ENCODE data around the gene PDLIM3.
"Not testable (repeated sequence)": the region's sequence is repeated elsewhere in the genome, so short reads cannot be mapped to it uniquely, and the experiment has no call there.

PDLIM3 gene

DNA sequence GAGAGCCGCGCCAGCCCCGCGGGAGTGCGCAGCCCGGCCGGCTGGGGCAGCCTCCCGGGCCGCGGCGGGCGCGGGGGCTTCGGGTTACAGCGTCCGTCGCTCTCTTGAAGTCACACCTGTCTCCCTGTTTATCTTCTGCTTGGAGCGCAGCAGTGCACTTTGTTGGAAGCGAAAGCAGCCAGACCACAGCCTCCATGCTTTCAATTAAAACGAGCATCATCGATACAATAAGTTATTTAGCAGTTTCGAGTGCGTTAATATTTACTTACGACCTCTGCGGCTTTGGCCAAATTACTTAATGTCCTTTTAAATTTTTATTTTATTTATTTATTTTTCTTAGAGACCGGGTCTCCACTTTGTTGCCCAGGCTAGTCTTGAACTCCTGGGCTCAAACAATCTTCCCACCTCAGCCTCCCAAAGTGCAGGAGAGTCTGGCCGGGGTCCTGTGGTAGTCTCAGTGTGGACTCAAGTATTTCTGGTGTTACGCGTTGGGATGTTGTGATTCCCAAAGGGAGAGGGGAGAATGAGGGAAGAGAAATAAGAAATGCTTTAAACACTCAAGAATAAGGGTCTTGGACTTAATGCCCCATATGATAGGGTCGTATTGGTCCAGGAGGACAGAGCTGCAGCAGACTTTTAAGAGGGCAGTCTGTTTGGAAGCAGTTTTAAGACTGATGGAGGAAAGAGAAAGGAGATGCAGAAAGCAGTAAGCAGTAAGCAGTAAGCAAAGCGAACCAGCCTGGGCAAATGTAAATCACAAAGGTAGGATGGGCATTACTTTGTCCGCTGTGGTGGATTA is 504 bp upstream of the PDLIM3 start:
- Histone ChIP-seq H3K9ac (ENCODE audit: low read length in 2 of 2) (peak overlapping the region; percentile 90), H3K4me1 (ENCODE audit: control insufficient read depth, insufficient read depth, low read length) (peaks cover 30% of the 10 kb centered on the region), H3K27ac (ENCODE audit: low read length) (peak overlapping the region; percentile 100), H3K9me3 (ENCODE audit: control insufficient read depth in 2 of 2, low read length in 2 of 2) (no peaks in the 10 kb centered on the region), H3K36me3 (ENCODE audit: control insufficient read depth in 2 of 2, insufficient read depth in 2 of 2, low read length in 2 of 2) (peaks cover 0 to 2% of the 10 kb centered on the region in 2 donors), H3K4me3 (ENCODE audit: low read length in 2 of 2) (peak overlapping the region; percentile 59 to 74), H3K27me3 (ENCODE audit: control insufficient read depth in 1 of 2, insufficient read depth in 2 of 2, low read length in 2 of 2) (no peaks in the 10 kb centered on the region)

DNA sequence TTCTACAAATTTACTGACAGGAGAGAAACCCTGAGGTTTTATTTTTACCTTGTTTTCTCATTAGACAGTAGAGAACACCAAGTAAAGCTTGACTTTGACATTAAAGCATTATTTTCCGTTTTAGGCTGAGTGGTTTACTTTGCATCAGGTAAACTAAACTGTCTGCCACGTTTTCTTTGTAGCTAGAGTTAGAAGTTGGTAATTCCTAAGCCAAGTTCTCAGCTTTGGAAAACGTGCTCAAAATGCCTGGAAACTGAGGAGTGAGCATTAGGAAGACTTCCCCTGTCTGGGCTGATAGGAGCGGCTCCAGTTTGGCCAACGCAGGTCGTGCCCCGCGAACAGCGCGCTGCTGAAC is 819 bp downstream of the PDLIM3 start:
- peak overlapping the region; percentile 100 for H3K27ac ChIP-seq (ENCODE audit: low read length)
- peaks cover 30% of the 10 kb centered on the region for H3K4me1 ChIP-seq (ENCODE audit: control insufficient read depth, insufficient read depth, low read length)
- peak overlapping the region; percentile 90 to 97 for H3K9ac ChIP-seq (ENCODE audit: low read length in 2 of 2)
- H3K9me3 ChIP-seq (ENCODE audit: control insufficient read depth in 2 of 2, low read length in 2 of 2), result no peaks in the 10 kb centered on the region
- H3K36me3 ChIP-seq (ENCODE audit: control insufficient read depth in 2 of 2, insufficient read depth in 2 of 2, low read length in 2 of 2), result peaks cover 2% of the 10 kb centered on the region in 2 donors
- H3K27me3 ChIP-seq (ENCODE audit: control insufficient read depth in 1 of 2, insufficient read depth in 2 of 2, low read length in 2 of 2), result no peaks in the 10 kb centered on the region
- H3K4me3 ChIP-seq (ENCODE audit: low read length in 2 of 2), result peak overlapping the region; percentile 94

DNA sequence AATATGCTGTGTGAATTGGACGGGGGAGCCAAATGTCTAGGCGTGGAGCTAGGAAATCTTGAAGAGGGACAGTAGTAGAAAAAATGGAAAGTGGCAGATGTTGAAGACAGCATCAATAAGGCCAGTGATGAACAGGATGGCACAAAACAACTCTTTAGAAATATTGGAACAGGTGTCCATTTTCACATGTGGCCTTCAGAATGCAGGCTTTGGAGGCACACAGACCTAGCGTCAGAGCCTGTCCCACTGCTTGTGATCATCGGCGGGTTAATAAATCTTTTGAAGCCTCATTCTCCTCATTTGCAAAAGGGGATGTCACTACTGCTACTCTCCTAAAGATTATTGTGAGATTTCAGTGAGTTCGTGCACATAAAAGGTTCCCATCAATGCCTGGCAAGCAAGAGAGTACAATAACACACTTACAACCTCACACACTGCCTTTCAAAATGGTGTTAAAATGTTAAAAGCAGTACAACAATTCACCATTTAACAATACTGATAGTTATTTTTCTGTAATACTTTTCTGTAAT is 2.4 kb downstream of the PDLIM3 start:
- Histone ChIP-seq H3K27me3 (ENCODE audit: control insufficient read depth in 1 of 2, insufficient read depth in 2 of 2, low read length in 2 of 2) (no peaks in the 10 kb centered on the region), H3K36me3 (ENCODE audit: control insufficient read depth in 2 of 2, insufficient read depth in 2 of 2, low read length in 2 of 2) (peaks cover 2 to 4% of the 10 kb centered on the region in 2 donors), H3K9ac (ENCODE audit: low read length in 2 of 2) (peak overlapping the region; percentile 56 to 74), H3K27ac (ENCODE audit: low read length) (peak overlapping the region; percentile 81), H3K9me3 (ENCODE audit: control insufficient read depth in 2 of 2, low read length in 2 of 2) (no peaks in the 10 kb centered on the region), H3K4me3 (ENCODE audit: low read length in 2 of 2) (peak overlapping the region; percentile 94), H3K4me1 (ENCODE audit: control insufficient read depth, insufficient read depth, low read length) (peaks cover 33% of the 10 kb centered on the region)

DNA sequence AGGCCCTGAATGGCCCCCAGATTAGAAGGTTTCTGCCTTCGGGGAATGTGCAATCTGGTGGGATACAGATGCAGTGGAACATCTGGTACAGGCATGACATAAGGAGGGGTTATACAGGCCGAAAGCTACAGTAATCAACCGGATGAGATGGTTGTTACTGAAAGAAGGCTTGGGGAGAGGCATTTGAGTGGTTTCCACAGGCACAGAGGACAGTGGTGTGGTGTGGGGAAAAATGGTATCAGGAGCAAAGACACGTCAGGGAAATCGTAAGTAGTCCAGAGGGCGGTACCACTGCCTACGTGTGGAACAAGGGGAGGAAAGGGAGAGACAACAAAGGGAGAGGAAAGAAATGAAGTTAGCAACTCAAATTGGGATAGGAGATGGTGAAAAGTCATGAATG is 3.0 kb downstream of the PDLIM3 start:
- peak overlapping the region; percentile 94 for H3K4me3 ChIP-seq (ENCODE audit: low read length in 2 of 2)
- no peaks in the 10 kb centered on the region for H3K27me3 ChIP-seq (ENCODE audit: control insufficient read depth in 1 of 2, insufficient read depth in 2 of 2, low read length in 2 of 2)
- H3K36me3 ChIP-seq (ENCODE audit: control insufficient read depth in 2 of 2, insufficient read depth in 2 of 2, low read length in 2 of 2), result peaks cover 2 to 4% of the 10 kb centered on the region in 2 donors
- peak overlapping the region; percentile 81 for H3K27ac ChIP-seq (ENCODE audit: low read length)
- peak overlapping the region; percentile 56 to 74 for H3K9ac ChIP-seq (ENCODE audit: low read length in 2 of 2)
- no peaks in the 10 kb centered on the region for H3K9me3 ChIP-seq (ENCODE audit: control insufficient read depth in 2 of 2, low read length in 2 of 2)
- H3K4me1 ChIP-seq (ENCODE audit: control insufficient read depth, insufficient read depth, low read length), result peaks cover 33% of the 10 kb centered on the region

DNA sequence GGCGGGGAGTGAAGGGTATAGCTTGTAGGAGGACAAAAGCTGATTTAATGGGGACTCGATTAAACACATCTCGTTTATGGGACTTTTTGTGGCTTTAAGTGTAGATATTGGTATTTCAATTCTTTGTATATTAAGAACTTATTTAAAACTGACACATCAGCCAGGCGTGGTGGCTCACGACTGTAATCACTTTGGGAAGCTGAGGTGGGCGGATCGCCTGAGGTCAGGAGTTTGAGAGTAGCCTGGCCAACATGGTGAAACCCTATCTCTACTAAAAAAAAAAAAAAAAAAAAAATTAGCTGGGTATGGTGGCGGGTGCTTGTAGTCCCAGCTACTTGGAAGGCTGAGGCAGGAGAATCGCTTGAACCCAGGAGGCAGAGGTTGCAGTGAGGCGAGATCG is 3.7 kb downstream of the PDLIM3 start:
- Histone ChIP-seq H3K27ac (ENCODE audit: low read length) (peak overlapping the region; percentile 81), H3K4me3 (ENCODE audit: low read length in 2 of 2) (peak overlapping the region; percentile 21 to 94), H3K4me1 (ENCODE audit: control insufficient read depth, insufficient read depth, low read length) (peaks cover 33% of the 10 kb centered on the region), H3K9ac (ENCODE audit: low read length in 2 of 2) (peak overlapping the region in 1 of 2 donors; percentile 56)
- H3K27me3 ChIP-seq (ENCODE audit: control insufficient read depth in 1 of 2, insufficient read depth in 2 of 2, low read length in 2 of 2); H3K36me3 ChIP-seq (ENCODE audit: control insufficient read depth in 2 of 2, insufficient read depth in 2 of 2, low read length in 2 of 2); H3K9me3 ChIP-seq (ENCODE audit: control insufficient read depth in 2 of 2, low read length in 2 of 2): not testable (repeated sequence)

DNA sequence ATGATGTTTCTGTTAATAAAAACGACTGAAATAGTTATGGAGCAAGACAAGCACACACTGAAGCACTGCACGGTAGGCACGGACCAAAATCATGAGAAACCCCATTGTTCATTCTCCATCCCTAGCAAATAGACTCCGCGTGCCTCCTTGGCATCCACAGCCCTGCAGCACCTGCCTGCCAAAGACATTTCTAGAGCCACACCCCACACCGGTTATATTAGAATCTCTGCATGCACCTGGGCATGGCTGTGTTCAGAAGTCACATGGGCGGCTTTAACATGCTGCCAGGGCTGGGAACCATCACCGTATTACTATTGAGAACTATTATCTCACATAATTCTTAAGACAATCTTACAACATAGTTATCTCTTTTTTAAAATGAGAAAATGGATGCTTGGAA is 5.9 kb downstream of the PDLIM3 start:
- no peaks in the 10 kb centered on the region for H3K27me3 ChIP-seq (ENCODE audit: control insufficient read depth in 1 of 2, insufficient read depth in 2 of 2, low read length in 2 of 2)
- H3K4me1 ChIP-seq (ENCODE audit: control insufficient read depth, insufficient read depth, low read length), result peaks cover 30% of the 10 kb centered on the region
- H3K27ac ChIP-seq (ENCODE audit: low read length), result peak overlapping the region; percentile 25
- no peak overlapping the region for H3K9ac ChIP-seq (ENCODE audit: low read length in 2 of 2)
- peak overlapping the region; percentile 36 to 47 for H3K4me3 ChIP-seq (ENCODE audit: low read length in 2 of 2)
- H3K9me3 ChIP-seq (ENCODE audit: control insufficient read depth in 2 of 2, low read length in 2 of 2), result no peaks in the 10 kb centered on the region
- peaks cover 4% of the 10 kb centered on the region in 2 donors for H3K36me3 ChIP-seq (ENCODE audit: control insufficient read depth in 2 of 2, insufficient read depth in 2 of 2, low read length in 2 of 2)

DNA sequence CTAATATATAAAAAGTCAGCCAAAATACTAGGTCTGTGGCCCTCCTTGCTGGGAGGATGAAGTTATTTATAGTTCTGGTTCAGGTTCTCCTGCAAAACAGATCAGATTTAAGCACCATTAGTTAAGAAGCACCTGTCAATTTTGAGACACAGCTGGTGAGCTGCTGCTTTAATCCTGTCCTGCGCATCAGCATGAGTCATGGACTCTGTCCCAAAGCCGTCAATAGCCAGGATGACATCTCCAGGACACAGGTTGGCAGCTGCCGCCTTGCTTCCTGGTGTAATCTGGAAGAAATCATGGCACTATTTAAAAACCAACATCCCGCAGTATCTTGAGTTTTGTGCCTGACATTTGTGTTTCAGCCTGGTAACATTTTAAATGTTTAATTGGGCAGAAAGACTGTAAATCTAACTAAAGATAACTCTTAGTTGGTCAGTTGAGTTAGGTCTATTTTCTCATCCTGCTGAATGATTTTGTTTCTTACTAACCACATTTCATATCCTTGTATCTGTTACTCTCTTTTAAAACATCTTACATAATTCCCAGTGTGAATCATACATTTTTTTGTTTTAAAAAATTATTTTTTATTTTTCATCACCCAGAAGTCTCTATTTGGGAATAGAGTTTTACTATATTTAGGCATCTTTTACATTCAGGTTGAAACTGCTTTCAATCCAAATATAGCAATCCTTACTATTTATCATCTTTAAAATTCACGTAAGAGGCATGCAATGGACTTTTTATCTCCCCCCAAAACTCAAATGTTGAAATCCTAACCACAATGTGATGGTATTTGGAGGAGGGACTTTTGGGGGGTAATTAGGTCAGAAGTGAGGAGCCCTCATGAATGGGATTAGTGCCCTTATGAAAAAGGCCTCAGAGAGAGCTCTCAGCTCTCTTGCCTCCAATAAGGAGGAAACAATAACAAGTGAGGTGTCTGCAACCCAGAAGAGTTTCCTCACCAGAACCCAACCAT is 10.1 kb downstream of the PDLIM3 start:
- Histone ChIP-seq H3K4me1 (ENCODE audit: control insufficient read depth, insufficient read depth, low read length) (peaks cover 21% of the 10 kb centered on the region), H3K4me3 (ENCODE audit: low read length in 2 of 2) (no peak overlapping the region), H3K36me3 (ENCODE audit: control insufficient read depth in 2 of 2, insufficient read depth in 2 of 2, low read length in 2 of 2) (peaks cover 8 to 9% of the 10 kb centered on the region in 2 donors), H3K27me3 (ENCODE audit: control insufficient read depth in 1 of 2, insufficient read depth in 2 of 2, low read length in 2 of 2) (no peaks in the 10 kb centered on the region), H3K9ac (ENCODE audit: low read length in 2 of 2) (no peak overlapping the region), H3K27ac (ENCODE audit: low read length) (peak overlapping the region; percentile 53), H3K9me3 (ENCODE audit: control insufficient read depth in 2 of 2, low read length in 2 of 2) (no peaks in the 10 kb centered on the region)

DNA sequence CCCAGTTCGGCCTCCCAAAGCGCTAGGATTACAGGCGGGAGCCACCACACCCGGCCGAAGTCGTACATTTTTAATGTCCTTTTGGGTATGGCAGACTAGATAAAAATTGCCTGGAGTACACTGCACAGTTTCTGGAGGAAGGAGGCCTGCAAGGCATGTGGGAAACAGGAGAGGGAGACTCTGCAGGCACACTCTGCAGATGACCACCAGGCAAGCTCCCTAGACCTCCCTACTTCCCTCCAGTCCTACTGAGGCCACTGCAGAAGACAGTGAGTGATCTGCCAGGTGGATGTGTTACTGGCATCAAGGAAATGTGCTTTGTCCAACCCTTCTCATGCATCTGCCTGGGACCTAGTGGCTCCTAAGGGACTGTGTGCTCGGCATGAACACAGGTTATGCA is 11.4 kb downstream of the PDLIM3 start:
- Histone ChIP-seq H3K27ac (ENCODE audit: low read length) (peak overlapping the region; percentile 46), H3K4me1 (ENCODE audit: control insufficient read depth, insufficient read depth, low read length) (peaks cover 11% of the 10 kb centered on the region), H3K36me3 (ENCODE audit: control insufficient read depth in 2 of 2, insufficient read depth in 2 of 2, low read length in 2 of 2) (peaks cover 11 to 17% of the 10 kb centered on the region in 2 donors), H3K4me3 (ENCODE audit: low read length in 2 of 2) (no peak overlapping the region), H3K9me3 (ENCODE audit: control insufficient read depth in 2 of 2, low read length in 2 of 2) (no peaks in the 10 kb centered on the region), H3K9ac (ENCODE audit: low read length in 2 of 2) (no peak overlapping the region), H3K27me3 (ENCODE audit: control insufficient read depth in 1 of 2, insufficient read depth in 2 of 2, low read length in 2 of 2) (no peaks in the 10 kb centered on the region)

DNA sequence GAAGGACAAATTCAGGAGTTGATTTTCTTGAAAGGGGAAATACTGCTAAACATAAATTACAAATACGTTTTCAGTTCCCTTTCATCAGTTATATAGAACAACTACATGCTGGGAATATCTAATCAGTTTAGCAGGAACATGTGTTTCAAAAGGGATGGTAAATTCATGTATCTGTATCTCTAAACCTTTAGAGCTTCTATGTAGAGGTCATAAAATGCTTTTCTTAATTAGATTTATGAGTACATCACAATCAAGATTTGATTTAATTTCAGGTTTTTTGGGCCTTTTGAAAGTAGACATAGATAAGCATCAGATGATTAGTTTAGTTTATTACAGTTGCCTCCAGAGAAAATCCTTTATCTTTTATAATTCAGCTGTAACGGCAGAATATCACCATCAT is 12.9 kb downstream of the PDLIM3 start:
- peaks cover 11% of the 10 kb centered on the region for H3K4me1 ChIP-seq (ENCODE audit: control insufficient read depth, insufficient read depth, low read length)
- H3K4me3 ChIP-seq (ENCODE audit: low read length in 2 of 2), result no peak overlapping the region
- H3K27me3 ChIP-seq (ENCODE audit: control insufficient read depth in 1 of 2, insufficient read depth in 2 of 2, low read length in 2 of 2), result no peaks in the 10 kb centered on the region
- no peaks in the 10 kb centered on the region for H3K9me3 ChIP-seq (ENCODE audit: control insufficient read depth in 2 of 2, low read length in 2 of 2)
- peaks cover 14 to 22% of the 10 kb centered on the region in 2 donors for H3K36me3 ChIP-seq (ENCODE audit: control insufficient read depth in 2 of 2, insufficient read depth in 2 of 2, low read length in 2 of 2)
- H3K27ac ChIP-seq (ENCODE audit: low read length), result no peak overlapping the region
- H3K9ac ChIP-seq (ENCODE audit: low read length in 2 of 2), result no peak overlapping the region

DNA sequence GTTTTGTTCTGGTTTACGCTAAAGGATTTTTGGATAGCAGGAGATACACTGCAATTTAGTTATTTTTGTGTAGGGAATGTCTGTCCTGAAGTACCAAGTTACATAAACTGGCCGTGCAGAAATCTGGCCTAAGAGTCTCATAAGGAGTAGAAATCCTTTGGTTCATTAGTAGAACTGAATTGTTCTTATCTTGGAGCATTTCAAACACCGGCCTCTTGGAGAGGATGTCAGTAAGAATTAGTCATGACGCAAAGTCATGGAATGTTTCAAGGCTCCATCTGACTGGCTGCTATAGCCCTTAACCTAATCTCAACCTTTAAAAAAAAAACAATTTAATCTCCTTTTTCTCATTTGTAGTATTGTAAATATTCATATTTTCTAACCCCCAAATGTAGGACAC is 15.2 kb downstream of the PDLIM3 start:
- Histone ChIP-seq H3K27me3 (ENCODE audit: control insufficient read depth in 1 of 2, insufficient read depth in 2 of 2, low read length in 2 of 2) (no peaks in the 10 kb centered on the region), H3K4me3 (ENCODE audit: low read length in 2 of 2) (no peak overlapping the region), H3K9me3 (ENCODE audit: control insufficient read depth in 2 of 2, low read length in 2 of 2) (no peaks in the 10 kb centered on the region), H3K27ac (ENCODE audit: low read length) (peak overlapping the region; percentile 3), H3K36me3 (ENCODE audit: control insufficient read depth in 2 of 2, insufficient read depth in 2 of 2, low read length in 2 of 2) (peaks cover 17 to 22% of the 10 kb centered on the region in 2 donors), H3K9ac (ENCODE audit: low read length in 2 of 2) (no peak overlapping the region), H3K4me1 (ENCODE audit: control insufficient read depth, insufficient read depth, low read length) (peaks cover 11% of the 10 kb centered on the region)
